Fibroblast of skin of right quadriceps (primary cell): ENCODE measurements around the gene UTP15.

Experiments used
- DNase-seq: peaks from one replicate; pipeline ENCODE4 v3.0.0-alpha.2; 2013

Gene UTP15, protein sequence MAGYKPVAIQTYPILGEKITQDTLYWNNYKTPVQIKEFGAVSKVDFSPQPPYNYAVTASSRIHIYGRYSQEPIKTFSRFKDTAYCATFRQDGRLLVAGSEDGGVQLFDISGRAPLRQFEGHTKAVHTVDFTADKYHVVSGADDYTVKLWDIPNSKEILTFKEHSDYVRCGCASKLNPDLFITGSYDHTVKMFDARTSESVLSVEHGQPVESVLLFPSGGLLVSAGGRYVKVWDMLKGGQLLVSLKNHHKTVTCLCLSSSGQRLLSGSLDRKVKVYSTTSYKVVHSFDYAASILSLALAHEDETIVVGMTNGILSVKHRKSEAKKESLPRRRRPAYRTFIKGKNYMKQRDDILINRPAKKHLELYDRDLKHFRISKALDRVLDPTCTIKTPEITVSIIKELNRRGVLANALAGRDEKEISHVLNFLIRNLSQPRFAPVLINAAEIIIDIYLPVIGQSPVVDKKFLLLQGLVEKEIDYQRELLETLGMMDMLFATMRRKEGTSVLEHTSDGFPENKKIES

DNA sequence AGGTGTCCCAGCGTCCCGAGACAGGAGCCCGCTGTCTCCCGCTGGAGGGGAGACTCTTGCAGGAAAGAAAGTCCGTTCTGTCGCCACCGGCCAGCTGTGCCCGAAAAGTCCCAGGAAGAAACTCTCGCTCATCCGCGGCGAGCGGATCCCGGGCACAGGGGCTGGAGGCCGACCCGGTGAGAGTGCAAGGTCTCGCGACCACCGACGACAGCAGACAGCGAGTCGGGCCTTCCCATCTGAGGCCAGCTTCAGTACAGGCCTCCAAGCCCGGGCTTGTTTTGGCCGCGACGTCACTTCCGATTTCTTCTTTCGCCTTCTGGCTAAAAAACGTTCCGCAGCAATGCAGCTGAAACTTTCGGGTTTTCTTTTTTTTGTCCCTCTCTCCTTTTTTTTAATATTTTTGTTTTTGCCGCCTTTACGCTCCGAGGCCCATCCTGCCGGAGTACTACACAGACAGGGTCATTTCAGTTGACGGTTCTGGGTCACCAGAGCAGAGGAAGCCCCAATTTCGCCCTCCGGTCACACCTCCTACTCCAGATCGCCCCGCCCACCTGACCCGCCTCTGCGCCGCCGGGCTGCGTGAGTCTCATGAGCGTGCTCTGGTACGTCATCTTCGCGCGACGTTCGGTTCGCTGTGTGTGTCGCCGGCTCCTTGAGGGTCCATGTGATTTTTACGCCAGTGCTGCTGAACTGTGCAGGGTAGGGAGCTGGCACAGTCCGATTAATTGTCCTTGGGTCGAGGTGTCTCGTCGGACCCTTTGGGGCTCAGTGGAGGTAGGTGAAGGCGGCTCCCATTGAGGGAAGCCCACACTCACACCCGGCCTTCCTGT, at the start of gene UTP15, which contains the start of gene ANKRA2:
Gene UTP15, plus strand, starts transcription at position 605 of the 830 bp plus-strand sequence. CDS start 1,602 bp downstream, outside the sequence.
Gene ANKRA2, minus strand, starts transcription at position 501 of the 830 bp plus-strand sequence. CDS start 2,758 bp downstream, outside the sequence.
- peak; percentile 98 for DNase-seq

DNA sequence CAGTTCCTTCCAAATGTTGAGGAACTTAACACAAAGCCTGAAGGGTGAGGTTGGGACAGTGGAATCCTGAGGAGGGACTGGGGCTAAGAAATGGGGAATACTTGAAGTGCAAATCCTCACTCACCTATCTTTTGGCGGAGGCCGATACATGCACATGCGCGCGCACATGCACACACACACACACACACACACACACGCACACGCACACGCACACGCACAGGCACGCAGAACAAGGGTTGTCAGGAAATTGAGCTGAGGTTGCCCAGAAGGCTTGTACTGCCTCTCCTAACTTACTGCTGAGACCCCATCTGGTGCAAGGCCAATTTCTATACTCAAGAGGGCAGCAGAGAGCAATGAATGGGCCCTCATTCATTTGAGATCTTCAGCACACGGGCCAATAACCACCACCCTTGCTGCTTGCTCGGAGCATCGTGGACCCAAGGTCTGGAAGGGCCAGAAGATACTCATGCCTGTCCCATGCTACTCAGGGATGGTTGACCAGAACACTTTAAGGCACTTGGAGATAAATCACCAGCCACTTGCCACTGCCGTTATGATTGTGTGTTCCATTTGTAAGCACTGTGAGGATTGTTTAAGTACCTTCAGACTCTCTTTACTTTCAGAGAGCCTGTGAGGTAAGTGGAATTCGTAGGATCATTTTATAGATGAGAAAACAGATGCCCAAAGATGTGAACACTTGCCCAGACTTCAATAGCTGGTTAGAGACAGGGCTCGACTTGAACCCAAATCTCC, 45.8 kb upstream of the UTP15 start:
- DNase-seq, result peak; percentile 83

DNA sequence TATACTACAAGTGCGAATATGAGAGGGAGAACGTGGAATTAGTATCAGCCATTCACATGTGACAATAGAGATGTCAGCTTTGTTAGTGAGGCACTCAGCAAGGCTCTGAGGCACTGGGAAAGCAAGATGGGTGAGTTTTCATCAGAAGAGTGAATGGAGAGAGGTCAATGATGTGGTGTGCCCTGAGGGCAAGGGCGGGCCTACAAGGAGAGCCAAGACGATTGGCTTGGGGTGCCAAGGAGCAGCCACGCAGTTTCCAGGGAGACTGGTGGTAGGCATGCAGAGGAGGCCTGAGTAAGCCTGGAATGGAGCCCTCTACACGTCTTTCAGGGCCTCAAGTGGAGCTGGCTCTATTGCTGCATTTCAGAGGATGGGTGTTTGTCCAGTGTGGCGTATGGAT, 42.6 kb upstream of the UTP15 start:
- DNase-seq, result no peak

DNA sequence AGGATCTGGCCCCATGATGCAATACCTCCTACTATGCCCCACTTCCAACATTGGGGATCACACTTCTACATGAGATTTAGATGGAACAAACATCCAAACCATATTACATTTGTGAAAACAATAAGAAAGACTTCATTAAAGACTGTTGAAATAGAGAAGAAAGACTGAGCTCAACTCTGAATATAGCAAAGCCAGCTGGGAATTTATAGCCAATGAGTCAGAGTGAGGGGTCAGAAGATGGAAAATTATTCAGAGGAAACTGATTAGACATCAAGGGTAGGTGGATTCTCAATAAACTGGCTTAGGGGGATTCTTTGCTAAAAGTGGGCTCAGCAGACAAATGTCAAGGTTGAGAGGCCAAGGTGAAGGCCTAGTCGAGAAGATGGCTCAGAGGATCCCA, 41.7 kb upstream of the UTP15 start:
- peak; percentile 21 for DNase-seq

GRCh38 chr5:73525606-73526203, 39.8 kb upstream of the UTP15 start:
- DNase-seq, result no peak

GRCh38 chr5:73528248-73528647, 37.3 kb upstream of the UTP15 start:
- DNase-seq, result no peak

- DNase-seq, result no peak
Measured at GRCh38 chr5:73529081-73529480, 36.5 kb upstream of the UTP15 start.

DNA sequence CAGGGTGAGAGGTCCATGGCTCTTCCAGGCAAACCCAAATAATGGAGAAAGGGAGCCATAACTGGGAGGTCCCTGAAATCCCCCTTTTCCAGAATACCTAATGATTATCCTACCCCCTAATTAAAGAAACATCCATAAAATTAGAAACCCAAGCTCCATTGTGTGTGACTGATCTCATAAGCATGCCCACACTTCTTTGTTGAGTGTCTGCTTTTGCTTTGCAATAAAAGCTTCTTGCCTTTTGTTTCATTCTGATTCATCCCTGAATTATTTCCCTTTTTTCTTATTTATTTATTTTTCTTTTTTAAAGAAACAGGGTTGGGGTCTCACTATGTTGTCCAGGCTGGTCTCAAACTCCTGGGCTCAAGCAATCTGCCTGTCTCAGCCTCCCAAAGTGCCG, 34.2 kb upstream of the UTP15 start:
- no peak for DNase-seq

DNA sequence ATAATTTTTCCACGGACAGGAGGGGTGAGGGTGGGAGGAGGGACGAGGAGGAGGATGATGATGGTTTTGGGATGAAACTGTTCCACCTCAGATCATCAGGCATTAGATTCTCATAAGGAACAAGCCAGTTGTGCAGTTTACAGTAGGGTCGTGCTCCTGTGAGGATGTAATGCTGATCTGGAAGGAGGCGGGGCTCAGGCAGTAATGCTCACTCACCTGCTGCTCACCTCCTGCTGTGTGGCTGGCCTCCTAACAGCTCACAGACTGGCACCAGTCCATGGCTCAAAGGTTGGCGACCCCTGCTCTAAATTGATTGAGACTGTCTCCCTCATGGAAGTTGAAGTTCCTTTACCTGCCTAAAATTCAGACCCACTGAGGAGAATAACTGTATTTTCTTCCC, 33.3 kb upstream of the UTP15 start:
- no peak for DNase-seq

DNA sequence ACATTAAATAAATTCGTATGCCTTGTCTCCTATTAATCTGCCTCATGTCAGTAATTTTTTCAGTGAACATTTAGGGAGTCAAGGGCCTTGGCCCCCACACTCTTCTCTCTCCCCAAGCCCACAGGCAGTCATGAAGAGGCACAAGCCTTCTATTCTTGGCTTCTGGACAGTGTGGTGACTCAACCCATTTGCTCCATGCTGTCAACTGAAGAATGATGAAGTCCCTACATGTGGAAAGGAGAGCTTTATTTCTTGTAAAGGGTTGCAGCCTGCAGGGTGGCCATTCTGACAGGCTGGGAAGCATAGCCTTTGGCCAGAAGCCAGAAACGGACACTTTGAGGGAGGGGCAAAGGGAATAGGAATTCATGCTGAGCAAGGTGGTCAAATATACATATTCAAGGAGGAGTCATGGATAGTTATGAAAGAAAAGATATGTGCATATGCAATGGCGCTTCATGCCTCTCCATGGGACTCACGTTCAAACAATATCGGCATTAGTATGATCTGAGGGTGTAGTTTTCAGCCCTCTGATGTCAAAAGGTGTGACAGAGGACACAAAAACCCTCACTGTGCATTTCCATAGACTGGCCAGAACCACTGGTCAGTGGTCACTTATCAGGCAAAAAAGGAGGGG, 31.4 kb upstream of the UTP15 start:
- DNase-seq, result no peak

DNA sequence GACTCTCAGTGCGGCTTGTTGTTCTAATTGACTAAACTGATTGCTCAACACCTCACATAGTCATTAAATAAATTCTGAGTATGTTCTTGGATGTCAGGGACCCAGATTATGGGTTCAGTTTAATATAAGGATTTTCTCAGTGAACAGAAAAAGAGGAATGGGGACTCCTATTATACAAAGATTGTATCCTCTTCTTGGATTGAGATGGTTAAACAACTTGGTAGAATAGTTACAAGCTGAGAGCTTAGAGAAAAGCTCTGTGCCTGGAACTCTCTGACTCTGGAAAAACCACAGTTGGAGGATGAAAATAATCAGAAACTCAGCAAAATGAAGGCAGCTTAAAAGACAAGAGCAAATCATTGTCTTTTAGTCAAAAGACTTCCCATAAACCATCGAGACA, 30.6 kb upstream of the UTP15 start:
- DNase-seq, result no peak

DNA sequence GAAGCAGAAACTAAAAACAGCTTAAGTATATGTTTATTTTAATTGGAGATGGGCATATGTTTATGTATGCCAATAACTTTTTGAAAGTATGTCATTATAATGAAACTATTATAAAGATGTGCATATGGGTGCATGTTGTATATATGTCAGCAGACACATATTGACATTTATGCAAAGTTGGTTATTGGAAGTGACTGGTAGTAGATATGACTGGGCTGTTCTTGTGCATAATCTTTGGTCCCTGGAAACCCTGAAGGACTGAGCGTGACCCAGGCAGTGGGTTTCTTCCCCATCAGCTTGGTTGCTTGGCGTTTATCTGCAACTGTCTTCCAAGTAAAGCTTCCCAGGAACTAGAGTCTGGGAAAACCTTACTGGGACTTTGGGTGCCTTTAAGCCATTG, 25.8 kb upstream of the UTP15 start:
- DNase-seq, result no peak

- peak; percentile 68 for DNase-seq
Measured at GRCh38 chr5:73540192-73540591, 25.4 kb upstream of the UTP15 start.

DNA sequence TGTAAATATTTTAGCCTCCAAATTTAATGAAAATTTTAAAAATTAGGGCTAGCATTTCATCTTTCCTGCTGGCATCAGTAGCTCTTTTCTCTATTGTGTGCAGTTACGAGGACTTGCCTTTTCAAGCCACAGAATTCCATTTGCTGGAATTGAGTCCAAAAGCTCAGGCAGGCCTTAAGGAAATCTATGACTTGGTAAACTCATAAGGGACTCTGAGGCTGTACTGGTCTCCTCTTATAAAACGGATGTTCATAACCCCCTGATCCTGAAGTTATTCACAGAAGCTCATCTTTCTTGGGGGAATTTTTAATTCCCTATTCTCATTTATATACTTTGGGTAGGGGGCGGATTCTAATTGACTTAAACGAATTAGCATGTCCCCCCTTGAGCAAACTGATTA, 23.5 kb upstream of the UTP15 start:
- DNase-seq, result no peak

- DNase-seq, result no peak
Measured at GRCh38 chr5:73544429-73545402, 20.8 kb upstream of the UTP15 start.

- no peak for DNase-seq
Measured at GRCh38 chr5:73545403-73545779, 20.2 kb upstream of the UTP15 start.

GRCh38 chr5:73550016-73550415, 15.5 kb upstream of the UTP15 start:
- DNase-seq, result no peak

DNA sequence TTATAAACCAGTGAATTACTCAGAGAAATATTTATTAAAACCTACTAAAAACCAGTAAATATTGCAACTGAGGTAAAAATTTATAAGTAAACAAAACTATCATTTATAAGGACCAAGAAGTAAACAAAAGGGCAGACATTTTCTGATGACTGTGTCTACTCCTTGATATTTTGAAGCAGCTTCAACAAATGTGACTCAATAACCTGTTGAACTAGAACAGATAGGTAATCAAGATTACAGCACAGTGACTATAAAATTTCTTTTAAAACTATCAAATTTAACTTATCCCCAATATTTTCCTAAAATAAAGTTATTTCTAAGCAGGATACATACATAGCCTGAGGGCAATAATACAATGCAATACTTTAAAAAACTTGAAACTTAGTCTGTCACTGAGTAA, 12.9 kb upstream of the UTP15 start:
- no peak for DNase-seq

GRCh38 chr5:73558950-73559349, 6.6 kb upstream of the UTP15 start:
- DNase-seq, result no peak

- no peak for DNase-seq
Measured at GRCh38 chr5:73564018-73564417, 1.5 kb upstream of the UTP15 start.

DNA sequence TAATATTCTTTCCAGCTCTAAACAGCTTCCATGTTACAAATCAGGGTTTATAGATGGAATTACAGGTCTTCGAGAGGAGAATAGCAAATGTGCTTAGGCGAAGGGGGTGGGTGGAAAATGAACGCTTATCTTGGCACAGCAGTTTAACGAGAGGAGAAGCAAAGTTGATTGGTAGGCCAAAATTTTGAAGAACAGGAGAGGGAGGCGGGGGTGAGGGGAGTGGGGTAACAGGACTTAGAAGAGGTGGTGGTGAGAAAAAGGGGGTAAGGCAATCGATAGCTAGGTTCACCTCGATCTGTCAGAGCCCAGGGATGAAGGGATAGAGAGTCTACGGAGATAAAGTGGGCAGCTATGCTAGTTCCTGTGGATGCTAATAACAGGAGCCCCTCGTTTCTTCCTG, 868 bp upstream of the UTP15 start:
- DNase-seq, result no peak
